ENCODE data around the gene SLC43A1.
A peak's percentile ranks its signal among the peaks of the same experiment; 100 is the strongest.

SLC43A1 gene

GRCh38 chr11:57480409-57481137 is 34.9 kb downstream of the SLC43A1 start:
- no peak overlapping the region for H3K4me3 ChIP-seq (ENCODE audit: insufficient read depth, low read depth, low read length, poor library complexity, severe bottlenecking)
- H3K27me3 ChIP-seq (replicated peaks; ENCODE audit: control insufficient read depth, insufficient read depth, low read length, poor library complexity, severe bottlenecking) = no peaks in the 10 kb centered on the region
- no peaks in the 10 kb centered on the region for H3K9me3 ChIP-seq (ENCODE audit: control insufficient read depth, low read length)
- DNase-seq = peak in 1 of 3 donors; percentile 32
- peaks cover 15% of the 10 kb centered on the region for H3K4me1 ChIP-seq (ENCODE audit: control insufficient read depth, insufficient read depth, low read length, poor library complexity, severe bottlenecking)
- no peaks in the 10 kb centered on the region for H3K36me3 ChIP-seq (ENCODE audit: control insufficient read depth, insufficient read depth, low read length)
- no peak overlapping the region for H3K27ac ChIP-seq (ENCODE audit: insufficient read depth, low read length, poor library complexity, severe bottlenecking)

- H3K27me3 ChIP-seq (replicated peaks; ENCODE audit: control insufficient read depth, insufficient read depth, low read length, poor library complexity, severe bottlenecking) = no peaks in the 10 kb centered on the region
- H3K4me1 ChIP-seq (ENCODE audit: control insufficient read depth, insufficient read depth, low read length, poor library complexity, severe bottlenecking) = peaks cover 15% of the 10 kb centered on the region
- H3K27ac ChIP-seq (ENCODE audit: insufficient read depth, low read length, poor library complexity, severe bottlenecking) = no peak overlapping the region
- DNase-seq = no peak
- H3K4me3 ChIP-seq (ENCODE audit: insufficient read depth, low read depth, low read length, poor library complexity, severe bottlenecking) = no peak overlapping the region
- no peaks in the 10 kb centered on the region for H3K36me3 ChIP-seq (ENCODE audit: control insufficient read depth, insufficient read depth, low read length)
- no peaks in the 10 kb centered on the region for H3K9me3 ChIP-seq (ENCODE audit: control insufficient read depth, low read length)
These were observed 35.6 kb downstream of the SLC43A1 start for GRCh38 chr11:57479911-57480310.

- peaks cover 23% of the 10 kb centered on the region for H3K4me1 ChIP-seq (ENCODE audit: control insufficient read depth, insufficient read depth, low read length, poor library complexity, severe bottlenecking)
- H3K9me3 ChIP-seq (ENCODE audit: control insufficient read depth, low read length) = no peaks in the 10 kb centered on the region
- H3K27ac ChIP-seq (ENCODE audit: insufficient read depth, low read length, poor library complexity, severe bottlenecking) = no peak overlapping the region
- DNase-seq = no peak
- no peaks in the 10 kb centered on the region for H3K27me3 ChIP-seq (replicated peaks; ENCODE audit: control insufficient read depth, insufficient read depth, low read length, poor library complexity, severe bottlenecking)
- no peaks in the 10 kb centered on the region for H3K36me3 ChIP-seq (ENCODE audit: control insufficient read depth, insufficient read depth, low read length)
- H3K4me3 ChIP-seq (ENCODE audit: insufficient read depth, low read depth, low read length, poor library complexity, severe bottlenecking) = no peak overlapping the region
These were observed 36.4 kb downstream of the SLC43A1 start for GRCh38 chr11:57479021-57479663.

- Histone ChIP-seq H3K36me3 (ENCODE audit: control insufficient read depth, insufficient read depth, low read length) (no peaks in the 10 kb centered on the region), H3K27me3 (replicated peaks; ENCODE audit: control insufficient read depth, insufficient read depth, low read length, poor library complexity, severe bottlenecking) (no peaks in the 10 kb centered on the region), H3K4me3 (ENCODE audit: insufficient read depth, low read depth, low read length, poor library complexity, severe bottlenecking) (no peak overlapping the region), H3K27ac (ENCODE audit: insufficient read depth, low read length, poor library complexity, severe bottlenecking) (no peak overlapping the region), H3K9me3 (ENCODE audit: control insufficient read depth, low read length) (no peaks in the 10 kb centered on the region), H3K4me1 (ENCODE audit: control insufficient read depth, insufficient read depth, low read length, poor library complexity, severe bottlenecking) (peaks cover 17% of the 10 kb centered on the region)
- no peak for DNase-seq
These were observed 37.9 kb downstream of the SLC43A1 start for GRCh38 chr11:57477507-57478189.

- H3K4me3 ChIP-seq (ENCODE audit: insufficient read depth, low read depth, low read length, poor library complexity, severe bottlenecking) = peak overlapping the region; percentile 52
- peaks cover 14% of the 10 kb centered on the region for H3K4me1 ChIP-seq (ENCODE audit: control insufficient read depth, insufficient read depth, low read length, poor library complexity, severe bottlenecking)
- H3K27ac ChIP-seq (ENCODE audit: insufficient read depth, low read length, poor library complexity, severe bottlenecking) = no peak overlapping the region
- DNase-seq = no peak
- no peaks in the 10 kb centered on the region for H3K27me3 ChIP-seq (replicated peaks; ENCODE audit: control insufficient read depth, insufficient read depth, low read length, poor library complexity, severe bottlenecking)
- no peaks in the 10 kb centered on the region for H3K36me3 ChIP-seq (ENCODE audit: control insufficient read depth, insufficient read depth, low read length)
- H3K9me3 ChIP-seq (ENCODE audit: control insufficient read depth, low read length) = no peaks in the 10 kb centered on the region
These were observed 38.6 kb downstream of the SLC43A1 start for GRCh38 chr11:57476757-57477506.

GRCh38 chr11:57476047-57476756 is 39.3 kb downstream of the SLC43A1 start:
- H3K4me1 ChIP-seq (ENCODE audit: control insufficient read depth, insufficient read depth, low read length, poor library complexity, severe bottlenecking) = peaks cover 14% of the 10 kb centered on the region
- peak overlapping the region; percentile 52 for H3K4me3 ChIP-seq (ENCODE audit: insufficient read depth, low read depth, low read length, poor library complexity, severe bottlenecking)
- no peak for DNase-seq
- H3K27ac ChIP-seq (ENCODE audit: insufficient read depth, low read length, poor library complexity, severe bottlenecking) = no peak overlapping the region
- no peaks in the 10 kb centered on the region for H3K9me3 ChIP-seq (ENCODE audit: control insufficient read depth, low read length)
- H3K27me3 ChIP-seq (replicated peaks; ENCODE audit: control insufficient read depth, insufficient read depth, low read length, poor library complexity, severe bottlenecking) = no peaks in the 10 kb centered on the region
- no peaks in the 10 kb centered on the region for H3K36me3 ChIP-seq (ENCODE audit: control insufficient read depth, insufficient read depth, low read length)

GRCh38 chr11:57475671-57476046 is 39.8 kb downstream of the SLC43A1 start:
- Histone ChIP-seq H3K9me3 (ENCODE audit: control insufficient read depth, low read length) (no peaks in the 10 kb centered on the region), H3K27ac (ENCODE audit: insufficient read depth, low read length, poor library complexity, severe bottlenecking) (no peak overlapping the region), H3K4me1 (ENCODE audit: control insufficient read depth, insufficient read depth, low read length, poor library complexity, severe bottlenecking) (peaks cover 14% of the 10 kb centered on the region), H3K4me3 (ENCODE audit: insufficient read depth, low read depth, low read length, poor library complexity, severe bottlenecking) (peak overlapping the region; percentile 52), H3K36me3 (ENCODE audit: control insufficient read depth, insufficient read depth, low read length) (no peaks in the 10 kb centered on the region), H3K27me3 (replicated peaks; ENCODE audit: control insufficient read depth, insufficient read depth, low read length, poor library complexity, severe bottlenecking) (no peaks in the 10 kb centered on the region)
- no peak for DNase-seq

GRCh38 chr11:57475191-57475590 is 40.3 kb downstream of the SLC43A1 start:
- Histone ChIP-seq H3K9me3 (ENCODE audit: control insufficient read depth, low read length) (no peaks in the 10 kb centered on the region), H3K27ac (ENCODE audit: insufficient read depth, low read length, poor library complexity, severe bottlenecking) (no peak overlapping the region), H3K36me3 (ENCODE audit: control insufficient read depth, insufficient read depth, low read length) (no peaks in the 10 kb centered on the region), H3K4me1 (ENCODE audit: control insufficient read depth, insufficient read depth, low read length, poor library complexity, severe bottlenecking) (peaks cover 14% of the 10 kb centered on the region), H3K27me3 (replicated peaks; ENCODE audit: control insufficient read depth, insufficient read depth, low read length, poor library complexity, severe bottlenecking) (no peaks in the 10 kb centered on the region), H3K4me3 (ENCODE audit: insufficient read depth, low read depth, low read length, poor library complexity, severe bottlenecking) (no peak overlapping the region)
- DNase-seq = no peak

GRCh38 chr11:57474803-57475115 is 40.7 kb downstream of the SLC43A1 start:
- Histone ChIP-seq H3K27me3 (replicated peaks; ENCODE audit: control insufficient read depth, insufficient read depth, low read length, poor library complexity, severe bottlenecking) (no peaks in the 10 kb centered on the region), H3K4me3 (ENCODE audit: insufficient read depth, low read depth, low read length, poor library complexity, severe bottlenecking) (no peak overlapping the region), H3K9me3 (ENCODE audit: control insufficient read depth, low read length) (no peaks in the 10 kb centered on the region), H3K36me3 (ENCODE audit: control insufficient read depth, insufficient read depth, low read length) (no peaks in the 10 kb centered on the region), H3K4me1 (ENCODE audit: control insufficient read depth, insufficient read depth, low read length, poor library complexity, severe bottlenecking) (peaks cover 14% of the 10 kb centered on the region), H3K27ac (ENCODE audit: insufficient read depth, low read length, poor library complexity, severe bottlenecking) (no peak overlapping the region)
- DNase-seq = no peak
